GM12864 (cell line): ENCODE data around the gene FFAR2.
A peak's percentile ranks its signal among the peaks of the same experiment; 100 is the strongest.
"Not testable (repeated sequence)": the region's sequence is repeated elsewhere in the genome, so short reads cannot be mapped to it uniquely, and the experiment has no call there.

ENCODE experiments used
- DNase-seq: peaks from one replicate; pipeline ENCODE4 v3.0.0-alpha.2; 2011; ENCODE audit warnings: low read depth
- H3K4me3 ChIP-seq: 2 replicates; pipeline ENCODE4 v1.5.1; 2011; ENCODE audit warnings: mild to moderate bottlenecking, low read depth, low read length, control low read depth
- CTCF ChIP-seq: IDR thresholded peaks from 2 replicates; pipeline ENCODE4 v1.5.1; 2011; ENCODE audit warnings: low read depth, mild to moderate bottlenecking, moderate library complexity, low read length, control low read depth, inconsistent platforms; ENCODE audit errors: missing control alignments

FFAR2 gene

GRCh38 chr19:35416331-35416730 is 31.7 kb upstream of the FFAR2 start:
- no peak overlapping the region for H3K4me3 ChIP-seq
- no peak for DNase-seq
- no peak for TF ChIP-seq CTCF

GRCh38 chr19:35417278-35417677 is 30.8 kb upstream of the FFAR2 start:
- no peak overlapping the region for H3K4me3 ChIP-seq
- no peak for DNase-seq
- no peak for TF ChIP-seq CTCF

- peak; percentile 57 for DNase-seq
- TF ChIP-seq CTCF = no peak
- H3K4me3 ChIP-seq = no peak overlapping the region
These were observed 30.1 kb upstream of the FFAR2 start for GRCh38 chr19:35417713-35418534.

GRCh38 chr19:35419046-35419445 is 29.0 kb upstream of the FFAR2 start:
- no peak for TF ChIP-seq CTCF
- H3K4me3 ChIP-seq = no peak overlapping the region
- no peak for DNase-seq

GRCh38 chr19:35419805-35420204 is 28.3 kb upstream of the FFAR2 start:
- no peak overlapping the region for H3K4me3 ChIP-seq
- TF ChIP-seq CTCF = no peak
- no peak for DNase-seq

- DNase-seq = no peak
- no peak for TF ChIP-seq CTCF
- no peak overlapping the region for H3K4me3 ChIP-seq
These were observed 26.7 kb upstream of the FFAR2 start for GRCh38 chr19:35421362-35421761.

GRCh38 chr19:35423406-35423805 is 24.7 kb upstream of the FFAR2 start:
- not testable (repeated sequence) for DNase-seq, H3K4me3 ChIP-seq
